Measurements from ENCODE around the gene PDE8B.

Gene PDE8B

GRCh38 chr5:77285251-77285841, 74.9 kb downstream of the PDE8B start:
- no peaks in the 10 kb centered on the region for H3K27me3 ChIP-seq (replicated peaks; ENCODE audit: insufficient read depth, low read length)
- H3K9me3 ChIP-seq (replicated peaks; ENCODE audit: insufficient read depth, low read length), result no peaks in the 10 kb centered on the region
- H3K9me2 ChIP-seq (replicated peaks; ENCODE audit: insufficient read depth, low read length), result no peaks in the 10 kb centered on the region
- H3K79me2 ChIP-seq (ENCODE audit: low read length), result no peaks in the 10 kb centered on the region
- H3K27ac ChIP-seq (ENCODE audit: low read length), result no peak overlapping the region
- H3K9ac ChIP-seq (ENCODE audit: low read length), result no peak overlapping the region
- no peak overlapping the region for H3K4me2 ChIP-seq (ENCODE audit: low read depth, low read length)
- TF ChIP-seq EZH2phosphoT487 (IDR thresholded peaks at IDR 0.05; ENCODE audit: low read length) (no peak), EZH2 (optimal IDR thresholded peaks at IDR 0.05; ENCODE audit: low read depth, low read length) (no peak)
- TF ChIP-seq, protein P1, sequence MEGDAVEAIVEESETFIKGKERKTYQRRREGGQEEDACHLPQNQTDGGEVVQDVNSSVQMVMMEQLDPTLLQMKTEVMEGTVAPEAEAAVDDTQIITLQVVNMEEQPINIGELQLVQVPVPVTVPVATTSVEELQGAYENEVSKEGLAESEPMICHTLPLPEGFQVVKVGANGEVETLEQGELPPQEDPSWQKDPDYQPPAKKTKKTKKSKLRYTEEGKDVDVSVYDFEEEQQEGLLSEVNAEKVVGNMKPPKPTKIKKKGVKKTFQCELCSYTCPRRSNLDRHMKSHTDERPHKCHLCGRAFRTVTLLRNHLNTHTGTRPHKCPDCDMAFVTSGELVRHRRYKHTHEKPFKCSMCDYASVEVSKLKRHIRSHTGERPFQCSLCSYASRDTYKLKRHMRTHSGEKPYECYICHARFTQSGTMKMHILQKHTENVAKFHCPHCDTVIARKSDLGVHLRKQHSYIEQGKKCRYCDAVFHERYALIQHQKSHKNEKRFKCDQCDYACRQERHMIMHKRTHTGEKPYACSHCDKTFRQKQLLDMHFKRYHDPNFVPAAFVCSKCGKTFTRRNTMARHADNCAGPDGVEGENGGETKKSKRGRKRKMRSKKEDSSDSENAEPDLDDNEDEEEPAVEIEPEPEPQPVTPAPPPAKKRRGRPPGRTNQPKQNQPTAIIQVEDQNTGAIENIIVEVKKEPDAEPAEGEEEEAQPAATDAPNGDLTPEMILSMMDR (IDR thresholded peaks at IDR 0.05; ENCODE audit: low read length), result no peak
- H3F3A ChIP-seq (ENCODE audit: insufficient read depth, low read length), result no peaks in the 10 kb centered on the region
- H3K36me3 ChIP-seq (replicated peaks; ENCODE audit: insufficient read depth, low read length), result no peaks in the 10 kb centered on the region
- no peak for DNase-seq
- no peaks in the 10 kb centered on the region for H4K20me1 ChIP-seq (ENCODE audit: insufficient read depth, low read length)
- H3K4me1 ChIP-seq (ENCODE audit: low read length), result no peaks in the 10 kb centered on the region
- no peak overlapping the region for H2AFZ ChIP-seq (ENCODE audit: low read length)
- H3K4me3 ChIP-seq (ENCODE audit: low read length), result no peak overlapping the region

- TF ChIP-seq EZH2 (optimal IDR thresholded peaks at IDR 0.05; ENCODE audit: low read depth, low read length) (no peak), EZH2phosphoT487 (IDR thresholded peaks at IDR 0.05; ENCODE audit: low read length) (no peak)
- TF ChIP-seq, protein P1 (IDR thresholded peaks at IDR 0.05; ENCODE audit: low read length), result no peak
- Histone ChIP-seq H3K27me3 (replicated peaks; ENCODE audit: insufficient read depth, low read length) (no peaks in the 10 kb centered on the region), H3K36me3 (replicated peaks; ENCODE audit: insufficient read depth, low read length) (no peaks in the 10 kb centered on the region), H3K4me3 (ENCODE audit: low read length) (no peak overlapping the region), H3K79me2 (ENCODE audit: low read length) (no peaks in the 10 kb centered on the region), H3K9me2 (replicated peaks; ENCODE audit: insufficient read depth, low read length) (no peaks in the 10 kb centered on the region), H2AFZ (ENCODE audit: low read length) (no peak overlapping the region), H3K4me1 (ENCODE audit: low read length) (no peaks in the 10 kb centered on the region), H3K9me3 (replicated peaks; ENCODE audit: insufficient read depth, low read length) (no peaks in the 10 kb centered on the region), H3K27ac (ENCODE audit: low read length) (no peak overlapping the region), H4K20me1 (ENCODE audit: insufficient read depth, low read length) (no peaks in the 10 kb centered on the region), H3K9ac (ENCODE audit: low read length) (no peak overlapping the region), H3K4me2 (ENCODE audit: low read depth, low read length) (no peak overlapping the region), H3F3A (ENCODE audit: insufficient read depth, low read length) (no peaks in the 10 kb centered on the region)
- DNase-seq, result no peak
Measured at GRCh38 chr5:77292026-77292757, 81.7 kb downstream of the PDE8B start.

DNA sequence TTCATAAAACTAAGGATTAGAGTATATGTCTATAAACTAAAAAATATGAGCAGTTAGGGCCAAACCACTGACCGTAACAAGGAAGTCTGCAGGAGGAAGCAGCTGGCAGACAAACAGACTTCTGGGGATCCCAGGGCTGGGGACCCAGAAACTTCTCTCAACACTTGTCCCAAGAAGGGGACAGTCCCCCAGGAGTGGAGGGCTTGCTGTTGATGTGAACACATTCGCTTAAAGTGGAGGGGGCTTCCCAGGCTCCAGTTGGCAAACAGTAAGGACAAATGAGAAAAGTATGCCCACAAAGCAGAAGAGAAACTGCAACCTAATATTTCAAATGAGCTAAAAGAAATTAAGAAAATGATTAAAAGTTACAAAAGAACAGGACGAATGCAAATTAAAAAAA, 83.7 kb downstream of the PDE8B start:
- TF ChIP-seq EZH2phosphoT487 (IDR thresholded peaks at IDR 0.05; ENCODE audit: low read length) (no peak), EZH2 (optimal IDR thresholded peaks at IDR 0.05; ENCODE audit: low read depth, low read length) (no peak)
- TF ChIP-seq, protein P1 (IDR thresholded peaks at IDR 0.05; ENCODE audit: low read length), result no peak
- DNase-seq, result no peak

More for the DNA sequence above, 83.7 kb downstream of the PDE8B start:
- Histone ChIP-seq H3K27me3 (replicated peaks; ENCODE audit: insufficient read depth, low read length) (no peaks in the 10 kb centered on the region), H3K79me2 (ENCODE audit: low read length) (no peaks in the 10 kb centered on the region), H3F3A (ENCODE audit: insufficient read depth, low read length) (no peaks in the 10 kb centered on the region), H4K20me1 (ENCODE audit: insufficient read depth, low read length) (no peaks in the 10 kb centered on the region), H3K9ac (ENCODE audit: low read length) (no peak overlapping the region), H3K9me2 (replicated peaks; ENCODE audit: insufficient read depth, low read length) (no peaks in the 10 kb centered on the region), H3K27ac (ENCODE audit: low read length) (no peak overlapping the region), H3K9me3 (replicated peaks; ENCODE audit: insufficient read depth, low read length) (no peaks in the 10 kb centered on the region), H3K4me2 (ENCODE audit: low read depth, low read length) (no peak overlapping the region), H2AFZ (ENCODE audit: low read length) (no peak overlapping the region), H3K4me1 (ENCODE audit: low read length) (no peaks in the 10 kb centered on the region), H3K36me3 (replicated peaks; ENCODE audit: insufficient read depth, low read length) (no peaks in the 10 kb centered on the region), H3K4me3 (ENCODE audit: low read length) (no peak overlapping the region)

Data from MM.1S (cell line).